AG20443 (cell line): ENCODE measurements around the gene ZNF213.
A peak's percentile ranks its signal among the peaks of the same experiment; 100 is the strongest.

Source experiments
- DNase-seq: peaks from one replicate; pipeline ENCODE4 v3.0.0; 2012; ENCODE audit warnings: low spot score, mixed read lengths

Gene ZNF213, protein sequence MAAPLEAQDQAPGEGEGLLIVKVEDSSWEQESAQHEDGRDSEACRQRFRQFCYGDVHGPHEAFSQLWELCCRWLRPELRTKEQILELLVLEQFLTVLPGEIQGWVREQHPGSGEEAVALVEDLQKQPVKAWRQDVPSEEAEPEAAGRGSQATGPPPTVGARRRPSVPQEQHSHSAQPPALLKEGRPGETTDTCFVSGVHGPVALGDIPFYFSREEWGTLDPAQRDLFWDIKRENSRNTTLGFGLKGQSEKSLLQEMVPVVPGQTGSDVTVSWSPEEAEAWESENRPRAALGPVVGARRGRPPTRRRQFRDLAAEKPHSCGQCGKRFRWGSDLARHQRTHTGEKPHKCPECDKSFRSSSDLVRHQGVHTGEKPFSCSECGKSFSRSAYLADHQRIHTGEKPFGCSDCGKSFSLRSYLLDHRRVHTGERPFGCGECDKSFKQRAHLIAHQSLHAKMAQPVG

DNA sequence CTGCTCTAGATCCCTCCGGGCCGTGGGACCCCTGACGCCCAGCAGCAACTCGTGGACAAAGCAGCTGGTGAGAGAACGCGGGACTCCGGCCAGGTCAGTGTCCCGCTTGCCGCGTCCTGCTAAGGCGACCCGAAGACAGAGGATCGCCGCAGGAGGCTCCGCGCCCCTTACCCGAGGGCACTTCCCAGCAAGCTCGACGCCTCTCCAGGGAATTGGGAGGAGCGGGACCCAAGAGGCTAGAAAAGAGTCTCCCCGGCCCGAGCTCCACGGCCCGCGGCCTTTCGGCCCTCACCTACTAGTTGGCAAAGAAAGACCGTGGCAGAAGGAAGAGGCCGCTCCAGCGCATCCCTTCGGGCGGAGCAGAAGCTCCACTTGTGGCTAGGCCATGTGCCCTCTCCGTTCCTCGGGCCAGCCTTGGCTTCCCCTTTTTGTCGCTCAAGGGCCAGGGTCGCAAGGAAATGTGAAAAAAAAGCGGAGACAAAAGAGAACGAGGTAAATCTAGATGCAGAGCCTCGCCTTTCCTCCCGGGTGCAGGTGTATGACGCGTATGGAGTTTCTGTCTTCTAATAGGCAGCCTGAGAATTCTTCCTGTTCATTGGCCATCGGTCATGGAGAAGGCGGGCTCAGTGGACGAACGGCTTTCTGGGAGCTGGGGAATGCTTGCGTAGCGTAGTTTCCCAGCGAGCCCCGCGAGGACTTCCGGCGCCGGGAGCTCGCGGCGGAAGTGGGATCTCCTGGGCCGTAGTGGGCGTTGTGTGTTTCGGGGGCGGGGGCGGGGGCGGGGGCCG is at the start of gene ZNF213:
Gene ZNF213 (plus strand): TSS at position 692 of the 788 bp plus-strand sequence. CDS start 2,252 bp downstream, outside the sequence.
- peak; percentile 93 for DNase-seq

DNA sequence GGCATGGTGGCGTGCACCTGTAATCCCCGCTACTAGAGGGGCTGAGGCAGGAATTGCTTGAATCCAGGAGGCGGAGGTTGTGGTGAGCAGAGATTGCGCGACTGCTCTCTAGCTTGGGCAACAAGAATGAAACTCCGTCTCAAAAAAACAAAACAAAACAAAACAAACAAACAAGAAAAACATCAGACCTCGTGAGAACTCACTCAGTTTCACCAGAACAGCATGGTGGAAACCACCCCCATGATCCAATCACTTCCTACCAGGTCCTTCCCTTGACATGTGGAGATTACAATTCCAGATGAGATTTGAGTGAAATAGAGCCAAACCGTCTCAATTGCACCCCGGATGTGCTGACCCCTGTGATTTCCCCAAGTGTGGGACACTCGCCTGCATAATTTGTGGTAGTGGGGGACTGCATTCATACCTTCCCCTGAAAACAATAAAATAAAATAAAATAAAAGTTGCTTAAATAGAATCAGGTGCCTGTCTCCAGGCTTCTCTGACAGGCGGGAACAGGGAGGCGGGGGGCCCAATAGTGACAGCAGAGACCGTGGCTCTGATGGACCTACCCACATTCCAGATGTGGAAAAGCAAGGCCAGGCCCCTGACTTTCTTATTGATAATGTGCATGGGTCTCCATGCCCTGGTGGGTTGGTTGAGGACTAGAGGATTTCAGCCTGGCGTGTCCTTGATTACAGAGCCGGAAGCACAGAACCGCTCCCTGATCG is 48.8 kb upstream of the ZNF213 start:
- DNase-seq: no peak

DNA sequence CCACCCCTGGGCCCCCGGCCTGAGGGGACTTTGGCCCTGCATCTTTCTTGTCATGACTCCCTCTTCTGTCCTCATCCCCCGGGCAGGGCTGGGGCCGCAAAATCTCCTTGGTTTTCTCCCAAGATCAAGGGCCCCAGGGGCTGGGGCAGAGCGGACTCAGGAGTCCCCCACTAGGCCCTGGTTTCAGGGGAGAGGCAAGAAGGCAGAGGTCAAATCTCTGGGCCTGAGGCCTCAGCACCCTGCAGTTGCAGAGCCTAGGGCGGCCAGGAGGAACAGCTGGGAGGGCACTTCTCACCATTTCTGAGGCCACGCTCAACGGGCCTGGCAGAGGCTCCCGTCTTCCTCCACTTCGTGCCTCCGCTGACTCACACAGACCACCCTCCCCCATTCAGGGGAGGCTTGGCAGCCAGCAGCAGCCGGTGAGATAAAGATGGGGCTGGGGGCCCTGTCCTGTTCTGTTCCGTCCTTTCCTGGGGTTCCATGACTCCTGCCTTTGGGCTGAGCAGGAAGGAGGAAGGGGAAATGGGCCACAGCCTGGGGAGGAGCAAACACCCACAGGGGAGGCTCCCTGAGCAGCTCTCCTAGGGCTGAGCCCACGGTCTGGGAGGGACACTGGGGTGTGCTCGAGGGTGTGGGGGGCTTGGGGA is 48.1 kb upstream of the ZNF213 start:
- DNase-seq: no peak

DNA sequence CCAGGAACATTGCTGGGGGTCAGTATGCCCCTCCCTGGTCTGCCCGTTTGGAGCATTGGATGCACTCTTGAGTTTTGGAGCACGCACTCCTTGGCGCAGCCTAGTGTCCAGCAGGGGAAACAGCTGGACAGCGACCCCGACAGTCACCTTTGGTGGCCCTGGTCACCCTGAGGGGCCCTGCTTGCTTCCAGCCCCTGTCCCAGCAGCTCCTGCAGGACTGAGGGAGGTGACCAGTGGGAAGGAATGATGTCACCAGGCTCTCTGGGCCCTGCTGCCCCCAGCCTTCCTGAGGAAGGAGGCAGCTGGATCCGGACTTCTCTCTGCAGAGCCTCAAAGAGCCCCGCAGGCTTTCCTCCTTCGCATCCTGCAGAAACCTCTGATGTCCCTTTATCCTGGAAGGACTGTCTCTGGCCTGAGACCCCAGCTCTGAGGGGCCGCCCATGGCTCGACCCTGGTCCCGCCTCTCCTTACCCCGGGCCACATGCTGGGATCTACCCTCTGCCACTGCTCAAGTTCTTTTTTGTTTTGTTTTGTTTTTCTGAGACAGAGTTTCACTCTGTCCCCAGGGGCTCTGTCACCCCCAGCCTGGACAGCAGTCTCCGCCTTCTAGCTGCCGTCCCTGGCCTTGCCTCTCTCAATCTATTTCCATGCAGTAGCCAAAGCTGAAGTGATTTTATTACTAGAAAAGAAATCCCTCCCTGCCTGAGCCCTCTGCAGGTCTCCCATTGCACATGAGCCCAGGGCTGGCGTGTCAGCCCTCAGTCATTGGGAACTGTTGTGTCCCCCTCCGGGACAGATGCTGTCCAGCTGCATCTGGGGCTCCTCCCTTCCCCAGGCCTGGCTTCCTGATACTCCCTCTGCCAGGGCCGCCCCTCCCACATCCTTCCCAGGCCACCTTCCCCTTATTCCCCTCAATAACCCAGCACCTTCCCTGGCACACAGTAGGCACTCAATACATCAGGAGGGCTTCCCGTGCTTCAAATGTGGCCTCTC is 47.3 kb upstream of the ZNF213 start:
- peak; percentile 17 for DNase-seq

DNA sequence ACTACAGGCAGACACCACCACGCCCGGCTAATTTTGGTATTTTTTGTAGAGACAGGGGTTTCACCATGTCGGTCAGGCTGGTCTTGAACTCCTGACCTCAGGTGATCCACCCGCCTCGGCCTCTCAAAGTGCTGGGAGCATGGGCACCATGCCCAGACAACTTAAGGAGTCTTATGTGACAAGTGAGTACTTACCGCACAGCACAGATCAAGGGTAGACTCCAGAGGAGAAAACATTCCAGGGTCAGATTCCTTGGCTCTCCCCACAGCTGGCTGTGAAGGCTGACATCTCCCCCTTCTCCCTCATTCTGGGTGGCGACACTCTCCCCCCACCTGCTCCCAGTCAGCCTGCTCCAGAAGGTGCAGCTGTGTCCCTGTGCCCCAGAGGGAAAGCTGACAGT is 46.4 kb upstream of the ZNF213 start:
- peak; percentile 4 for DNase-seq

DNA sequence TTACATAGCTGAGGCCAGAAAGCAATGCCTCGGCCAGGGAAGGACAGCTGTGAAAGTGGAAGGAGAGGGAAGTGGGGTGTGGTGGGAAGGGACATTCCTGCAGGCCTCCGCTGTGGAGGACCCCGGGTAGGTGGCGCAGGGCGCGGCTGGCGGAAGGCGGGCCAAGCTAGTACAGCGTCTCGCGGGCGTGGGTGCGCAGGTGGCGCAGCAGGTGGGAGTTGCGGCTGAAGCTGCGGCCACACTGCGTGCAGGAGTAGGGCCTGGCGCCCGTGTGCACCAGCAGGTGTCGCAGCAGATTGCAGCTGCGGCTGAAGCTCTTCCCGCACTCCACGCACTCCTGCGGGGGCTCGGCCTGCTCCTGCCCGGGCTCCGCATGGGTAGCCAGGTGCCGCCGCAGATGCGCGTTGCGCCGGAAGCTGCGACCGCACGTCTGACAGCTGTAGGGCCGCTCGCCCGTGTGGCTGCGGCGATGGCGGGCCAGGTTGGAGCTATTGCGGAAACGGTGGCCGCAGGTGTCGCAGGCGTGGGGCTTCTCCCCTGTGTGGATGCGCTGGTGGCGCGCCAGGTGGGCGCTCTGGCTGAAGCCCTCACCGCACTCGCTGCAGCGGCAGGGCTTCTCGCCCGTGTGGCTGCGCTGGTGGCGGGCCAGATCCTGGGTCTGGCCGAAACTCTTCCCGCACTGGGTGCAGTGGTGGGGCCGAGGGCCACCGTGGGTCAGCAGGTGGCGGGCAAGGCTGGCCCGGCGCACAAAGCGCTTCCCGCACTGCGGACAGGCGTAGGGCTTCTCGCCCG is 45.7 kb upstream of the ZNF213 start:
- DNase-seq: peak; percentile 4

DNA sequence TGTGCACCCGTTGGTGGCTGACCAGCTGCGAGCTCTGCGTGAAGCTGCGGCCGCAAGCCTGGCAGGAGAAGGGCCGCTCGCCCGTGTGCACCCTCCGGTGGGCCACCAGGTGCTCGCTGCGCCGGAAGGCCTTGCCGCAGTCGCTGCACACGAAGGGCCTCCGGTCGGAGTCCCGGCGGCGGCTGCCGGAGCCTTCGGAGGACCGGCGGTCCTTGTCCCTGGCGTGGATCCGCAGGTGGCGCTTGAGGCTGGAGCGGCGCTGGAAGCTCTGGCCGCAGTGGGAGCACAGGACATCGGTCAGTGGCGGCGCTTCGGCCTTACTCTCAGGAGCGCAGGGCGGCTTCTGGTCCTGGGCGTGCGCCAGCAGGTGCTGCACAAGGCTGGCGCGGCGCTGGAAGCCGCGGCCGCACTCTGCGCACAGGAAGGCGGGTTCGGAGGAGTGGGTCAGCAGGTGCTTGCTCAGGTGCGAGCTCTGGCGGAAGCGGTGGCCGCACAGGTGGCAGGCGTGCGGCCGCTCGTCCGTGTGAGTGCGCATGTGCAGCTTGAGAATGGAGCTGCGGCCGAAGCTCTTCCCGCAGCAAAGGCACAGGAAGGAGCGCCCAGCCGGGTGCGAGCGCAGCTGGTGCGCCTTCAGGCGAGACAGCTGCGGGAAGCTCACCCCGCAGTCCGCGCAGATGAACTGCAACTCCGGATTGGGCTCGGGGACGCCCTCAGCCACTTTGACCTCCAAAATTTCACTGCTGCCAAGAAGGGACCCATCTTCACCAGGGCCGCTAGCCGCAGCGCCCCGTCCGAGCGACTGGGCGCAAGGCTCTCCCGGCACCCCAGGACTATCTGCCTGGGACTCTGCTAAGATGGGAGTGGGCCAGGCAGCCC is 44.9 kb upstream of the ZNF213 start:
- DNase-seq: peak; percentile 5

DNA sequence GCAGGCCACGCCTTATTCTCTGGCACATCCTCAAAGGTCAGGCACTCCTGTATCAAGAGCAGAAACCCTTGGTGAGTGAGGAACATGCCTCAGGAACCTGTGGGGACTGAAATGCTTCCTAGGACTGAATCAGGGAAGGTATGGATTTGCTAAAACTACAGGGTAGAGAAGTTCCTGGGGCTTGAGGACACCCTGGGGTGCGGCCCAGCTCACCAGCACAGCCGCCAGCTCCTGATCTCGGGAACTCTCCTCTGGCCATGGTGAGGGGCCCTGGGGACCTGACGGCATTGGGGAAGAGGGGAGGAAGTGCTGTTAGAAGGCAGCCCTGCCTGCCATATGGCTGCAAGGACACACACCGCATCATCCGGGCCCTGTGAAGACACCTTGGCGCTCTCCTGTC is 43.3 kb upstream of the ZNF213 start:
- peak; percentile 5 for DNase-seq

DNA sequence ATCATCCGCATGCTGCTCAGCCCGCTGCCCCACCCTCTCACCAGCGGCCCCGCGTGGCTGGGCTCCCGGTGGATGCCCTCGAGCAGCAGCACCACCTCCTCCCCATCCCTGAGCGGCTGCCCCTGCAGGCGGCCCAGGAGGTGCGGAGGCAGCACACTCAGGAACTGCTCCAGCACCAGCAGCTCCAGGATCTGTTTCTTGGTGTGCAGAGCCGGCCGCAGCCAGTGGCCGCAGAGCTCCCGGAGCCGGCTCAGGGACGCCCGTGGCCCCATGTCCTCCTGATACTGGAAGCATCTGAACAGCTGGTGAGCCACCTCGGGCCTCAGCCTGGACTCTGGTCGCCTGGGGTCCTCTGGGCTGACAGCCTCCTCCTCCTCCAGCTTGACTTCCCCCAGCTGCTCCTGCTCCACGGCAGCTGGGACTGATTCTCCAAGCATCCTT is 42.3 kb upstream of the ZNF213 start:
- DNase-seq: peak; percentile 14

DNA sequence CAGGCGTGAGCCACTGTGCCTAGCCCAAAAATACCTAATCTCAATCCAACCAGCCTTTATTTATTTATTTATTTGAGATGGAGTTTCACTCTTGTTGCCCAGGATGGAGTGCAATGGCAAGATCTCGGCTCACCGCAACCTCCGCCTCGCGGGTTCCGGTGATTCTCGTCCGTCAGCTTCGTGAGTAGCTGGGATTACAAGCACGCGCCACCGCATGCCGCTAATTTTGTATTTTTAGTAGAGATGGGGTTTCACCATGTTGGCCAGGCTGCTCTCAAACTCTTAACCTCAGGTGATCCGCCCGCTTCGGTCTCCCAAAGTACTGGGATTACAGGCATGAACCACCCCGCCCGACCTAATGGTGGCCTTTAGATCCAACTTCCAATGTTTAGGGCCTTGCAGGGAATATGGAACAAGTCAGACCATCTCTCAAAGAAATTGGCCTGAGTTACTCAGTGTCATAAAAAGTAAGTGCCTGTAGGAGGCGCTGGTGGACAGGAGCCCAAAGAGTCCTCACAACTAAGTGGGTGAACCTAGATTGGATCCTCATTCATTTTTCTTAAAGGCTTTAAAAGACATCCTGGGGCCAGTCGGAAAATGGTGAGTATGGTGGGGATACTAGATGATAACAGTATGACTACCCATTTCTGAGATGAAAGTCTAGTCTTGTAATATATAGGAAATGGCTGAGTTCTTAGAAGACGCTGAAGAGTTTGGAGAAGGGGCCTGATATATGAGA is 40.4 kb upstream of the ZNF213 start:
- peak; percentile 33 for DNase-seq

DNA sequence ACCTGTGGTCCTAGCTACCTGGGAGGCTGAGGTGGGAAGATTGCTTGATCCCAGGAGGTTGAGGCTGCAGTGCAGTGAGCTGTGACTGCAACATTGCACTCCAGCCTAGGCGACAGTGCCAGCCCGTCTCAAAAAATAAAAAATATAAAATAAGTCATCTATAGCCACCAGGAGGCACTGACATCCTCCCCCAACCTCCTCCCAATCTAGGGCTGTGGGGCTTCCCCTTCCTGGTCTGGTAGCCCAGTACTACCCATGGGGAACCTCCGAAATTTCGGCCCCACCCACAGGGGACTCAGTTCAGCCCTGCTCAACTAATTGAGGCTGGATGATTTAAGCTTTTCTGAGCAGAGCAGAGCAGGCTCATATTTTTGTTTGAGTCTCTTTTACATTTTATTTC is 39.0 kb upstream of the ZNF213 start:
- peak; percentile 33 for DNase-seq

DNA sequence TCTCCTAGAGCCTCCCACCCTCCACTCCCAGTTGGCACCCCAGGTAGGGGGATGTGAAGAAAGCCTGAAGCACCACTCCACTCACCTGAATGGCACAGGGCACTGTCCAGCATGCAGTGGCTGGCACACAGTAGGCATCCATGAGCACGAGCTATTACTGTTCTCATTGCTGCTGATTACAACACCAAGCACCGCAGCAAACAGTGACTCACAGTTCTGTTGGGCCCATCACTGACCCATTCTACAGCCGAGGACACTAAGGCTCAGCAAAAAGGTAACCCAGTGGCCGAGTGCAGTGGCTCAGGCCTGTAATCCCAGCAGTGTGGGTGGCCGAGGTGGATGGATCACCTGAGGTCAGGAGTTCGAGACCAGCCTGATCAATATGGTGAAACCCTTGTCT is 38.5 kb upstream of the ZNF213 start:
- DNase-seq: no peak

DNA sequence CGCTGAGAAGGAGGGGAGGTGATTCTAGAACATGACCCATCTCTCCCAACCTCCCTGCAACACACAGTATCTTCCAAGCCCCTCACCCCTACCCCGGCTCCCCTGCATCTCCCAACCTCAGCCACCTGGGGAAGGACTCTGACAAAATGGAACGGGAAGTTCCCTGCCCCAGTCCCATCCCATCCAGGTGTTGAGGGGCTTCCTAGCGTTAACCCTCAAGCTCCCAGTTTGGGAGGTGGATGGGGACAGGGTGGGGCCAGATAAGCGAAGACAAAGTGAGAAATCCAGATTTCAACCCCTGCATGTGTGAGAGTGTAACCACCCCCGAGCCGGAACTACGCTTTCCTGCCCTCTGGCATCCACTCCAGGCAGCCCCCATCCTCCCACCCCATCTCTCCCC is 37.6 kb upstream of the ZNF213 start:
- DNase-seq: no peak

DNA sequence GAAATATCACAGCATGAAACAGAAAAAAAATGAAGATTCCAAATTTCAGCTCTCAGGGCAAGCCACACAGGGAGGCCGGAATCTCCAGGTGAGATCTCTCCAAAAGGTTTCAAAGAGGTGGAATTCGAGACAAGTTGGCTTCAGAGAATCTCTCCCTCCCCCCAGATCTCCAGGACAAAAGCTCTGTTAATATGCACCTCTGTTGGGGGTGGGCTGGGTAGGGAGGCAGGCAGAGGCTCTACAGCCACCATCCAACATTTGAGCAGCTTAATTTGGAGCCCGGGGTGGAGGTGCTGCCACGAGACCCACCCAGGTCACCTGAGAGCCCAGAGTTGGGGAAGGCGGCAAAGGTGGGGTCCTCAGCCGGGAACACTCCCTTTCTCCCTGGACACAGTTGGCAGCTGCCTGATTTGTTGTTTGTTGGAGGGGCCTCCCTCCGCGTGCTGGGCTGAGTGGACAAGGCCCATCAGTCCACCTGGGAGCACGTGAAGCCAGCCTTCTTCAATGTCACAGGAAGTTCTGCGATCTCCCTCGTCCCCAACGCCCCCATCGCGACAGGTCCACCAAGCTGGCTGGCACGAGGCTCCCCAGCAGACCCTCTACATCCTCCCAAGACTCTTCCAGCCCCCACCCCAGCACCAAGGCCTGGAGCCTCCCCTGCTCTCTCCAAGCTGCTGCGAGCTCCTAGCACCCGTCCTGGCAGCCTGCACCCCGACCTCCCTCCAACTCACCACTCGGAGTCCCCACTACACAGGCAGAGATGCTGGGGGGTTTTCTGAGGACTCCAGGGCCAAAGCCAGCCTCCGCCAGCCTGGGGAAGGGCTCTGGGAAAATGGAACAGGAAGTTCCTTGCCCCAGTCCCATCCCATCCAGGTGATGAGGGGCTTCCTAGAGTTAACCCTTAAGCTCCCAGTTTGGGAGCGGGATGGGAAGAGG is 36.1 kb upstream of the ZNF213 start, which contains the start of gene ZSCAN10:
Gene ZSCAN10 (minus strand): TSS at position 836 of the 936 bp plus-strand sequence. CDS start 6,357 bp downstream, outside the sequence.
- no peak for DNase-seq

DNA sequence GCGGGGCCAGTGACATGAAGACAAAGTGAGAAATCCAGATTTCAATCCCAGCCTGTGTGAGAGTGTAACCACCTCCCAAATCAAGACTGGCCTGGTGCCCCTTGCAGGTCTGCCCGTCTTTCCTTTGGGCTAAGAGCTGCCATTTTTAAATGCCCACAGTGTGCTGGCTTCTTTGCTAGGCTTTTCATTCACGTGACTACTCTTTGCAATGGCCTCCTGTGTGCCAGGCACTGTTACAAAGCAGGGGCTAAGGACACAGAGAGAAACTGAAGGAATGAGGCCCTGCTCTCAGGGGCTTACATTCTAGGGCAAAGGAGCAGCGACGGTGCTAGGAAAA is 35.5 kb upstream of the ZNF213 start:
- no peak for DNase-seq

DNA sequence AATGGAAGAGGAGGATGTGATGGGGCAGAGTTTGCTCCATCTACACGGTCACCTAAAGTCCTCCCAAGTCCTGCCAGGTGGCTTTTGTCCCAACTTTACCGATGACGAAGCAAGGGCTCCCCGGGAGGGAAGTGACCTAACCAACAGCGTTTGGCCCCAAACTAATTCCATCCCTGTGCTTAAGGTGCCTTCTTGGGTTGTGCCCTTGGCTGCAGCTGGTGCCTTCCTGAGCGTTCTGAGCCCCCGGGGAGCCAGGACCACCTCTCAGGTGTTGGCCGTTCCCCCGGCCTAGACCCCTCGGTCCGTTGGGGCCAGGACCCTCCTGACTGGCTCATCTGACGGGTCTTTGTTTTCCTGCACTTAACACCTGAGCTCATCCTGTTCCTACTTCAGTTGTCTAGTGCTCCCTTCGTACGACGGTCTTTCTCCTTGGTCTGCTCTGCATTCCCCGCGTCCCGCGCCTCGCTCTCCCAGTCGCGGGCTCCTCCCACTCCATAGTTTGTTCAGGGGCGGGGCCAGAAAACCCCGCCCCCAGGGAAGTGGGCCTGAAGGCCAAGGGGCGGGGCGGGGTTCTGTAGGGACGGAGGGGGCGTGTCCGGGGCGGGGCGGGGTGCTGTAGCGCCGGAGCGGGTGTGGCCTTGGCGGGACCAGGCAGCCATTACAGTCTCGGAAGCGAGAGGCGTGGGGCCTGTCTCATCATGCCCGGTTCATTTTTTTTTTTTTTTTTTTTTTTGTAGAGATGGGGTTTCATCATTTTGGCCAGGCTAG is 34.9 kb upstream of the ZNF213 start:
- peak; percentile 97 for DNase-seq
